Gastrocnemius medialis (tissue), 4 donors: ENCODE results near the gene RELA.

Experiments
- POLR2A ChIP-seq, 2 donors: fragments of 450-650 bp; IDR thresholded peaks; one replicate each; pipeline ENCODE4 v1.6.1; 2017; ENCODE audit warnings: antibody characterized with exemption in 2 of 2, mild to moderate bottlenecking in 2 of 2, moderate library complexity in 2 of 2
- TF ChIP-seq, protein P1 (sequence below), 5 experiments: fragments of 450-650 bp in 3 of 5; fragments of 200-600 bp in 2 of 5; sonication (generic) in 2 of 5; IDR thresholded peaks in 4 of 5; conservative IDR thresholded peaks in 1 of 5; 1 replicate in 4 of 5; 2 replicates in 1 of 5; pipeline ENCODE4 v1.5.1; 2016 to 2019; ENCODE audit warnings: antibody characterized with exemption in 5 of 5, mild to moderate bottlenecking in 3 of 5, moderate library complexity in 3 of 5

DNA sequence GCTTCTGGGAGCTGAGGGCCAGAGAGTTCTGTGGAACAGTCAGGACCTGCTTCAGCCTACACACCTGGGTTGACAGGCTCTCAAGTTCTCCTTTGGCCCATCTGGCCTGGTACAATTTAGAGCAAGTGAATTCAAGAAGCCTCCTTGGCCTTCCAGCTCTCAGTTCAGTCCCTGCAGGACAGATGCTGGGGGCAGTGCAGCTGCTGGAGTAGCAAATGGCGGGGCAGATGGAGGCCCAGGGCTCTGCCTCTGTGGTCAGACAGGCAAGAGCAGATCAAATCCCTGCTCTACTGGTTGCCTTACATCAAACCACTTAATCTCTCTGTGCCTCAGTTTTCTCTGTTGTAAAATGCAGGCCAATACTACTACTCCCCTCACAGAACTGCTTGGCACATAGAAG lies 58.5 kb downstream of the RELA start:
- TF ChIP-seq, protein P1, sequence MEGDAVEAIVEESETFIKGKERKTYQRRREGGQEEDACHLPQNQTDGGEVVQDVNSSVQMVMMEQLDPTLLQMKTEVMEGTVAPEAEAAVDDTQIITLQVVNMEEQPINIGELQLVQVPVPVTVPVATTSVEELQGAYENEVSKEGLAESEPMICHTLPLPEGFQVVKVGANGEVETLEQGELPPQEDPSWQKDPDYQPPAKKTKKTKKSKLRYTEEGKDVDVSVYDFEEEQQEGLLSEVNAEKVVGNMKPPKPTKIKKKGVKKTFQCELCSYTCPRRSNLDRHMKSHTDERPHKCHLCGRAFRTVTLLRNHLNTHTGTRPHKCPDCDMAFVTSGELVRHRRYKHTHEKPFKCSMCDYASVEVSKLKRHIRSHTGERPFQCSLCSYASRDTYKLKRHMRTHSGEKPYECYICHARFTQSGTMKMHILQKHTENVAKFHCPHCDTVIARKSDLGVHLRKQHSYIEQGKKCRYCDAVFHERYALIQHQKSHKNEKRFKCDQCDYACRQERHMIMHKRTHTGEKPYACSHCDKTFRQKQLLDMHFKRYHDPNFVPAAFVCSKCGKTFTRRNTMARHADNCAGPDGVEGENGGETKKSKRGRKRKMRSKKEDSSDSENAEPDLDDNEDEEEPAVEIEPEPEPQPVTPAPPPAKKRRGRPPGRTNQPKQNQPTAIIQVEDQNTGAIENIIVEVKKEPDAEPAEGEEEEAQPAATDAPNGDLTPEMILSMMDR (IDR thresholded peaks at IDR 0.05 in 4 of 5, conservative IDR thresholded peaks at IDR 0.05 in 1 of 5), result no peak
- TF ChIP-seq POLR2A (IDR thresholded peaks at IDR 0.05), result no peak
